ENCODE results near the gene DLL4.

The DLL4 gene

DNA sequence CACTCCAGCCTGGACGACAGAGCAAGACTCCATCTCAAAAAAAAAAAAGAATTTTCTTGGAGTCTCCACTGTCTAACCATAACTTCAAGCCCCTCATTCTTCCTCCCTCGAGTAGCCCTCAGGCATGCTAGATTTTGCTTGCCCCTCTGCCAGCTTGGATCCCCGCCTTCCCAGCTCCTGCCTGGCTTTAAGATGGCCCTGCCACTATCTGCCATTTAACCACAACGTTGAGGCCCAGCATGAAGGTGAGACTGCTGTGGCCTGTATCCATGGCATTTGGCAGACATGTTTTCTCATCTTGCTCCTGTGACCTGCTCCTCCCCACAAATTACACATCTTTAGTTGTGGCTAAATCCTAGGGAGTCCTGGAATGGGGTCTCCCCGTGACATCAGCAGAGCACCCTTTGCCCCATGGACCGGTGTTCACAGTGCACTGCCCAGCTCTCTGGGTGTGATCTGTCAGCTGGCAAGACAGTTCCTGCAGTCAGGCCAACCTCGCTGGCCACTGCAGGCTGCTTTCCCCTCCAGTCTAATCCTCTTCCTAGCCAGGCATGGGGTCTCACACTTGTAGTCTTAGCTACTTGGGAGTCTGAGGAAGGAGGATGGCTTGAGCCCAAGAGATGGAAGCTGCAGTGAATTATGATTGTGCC, 24.5 kb upstream of the DLL4 start:
- Histone ChIP-seq H3K4me3 (ENCODE audit: low read depth, low read length) (no peak overlapping the region), H3K27me3 (ENCODE audit: insufficient read depth, low read depth, severe bottlenecking) (no peaks in the 10 kb centered on the region), H3K36me3 (peaks cover 51% of the 10 kb centered on the region), H3K27ac (no peak overlapping the region), H3K9me3 (ENCODE audit: severe bottlenecking) (no peaks in the 10 kb centered on the region)
- DNase-seq = no peak
- TF ChIP-seq, protein P1, sequence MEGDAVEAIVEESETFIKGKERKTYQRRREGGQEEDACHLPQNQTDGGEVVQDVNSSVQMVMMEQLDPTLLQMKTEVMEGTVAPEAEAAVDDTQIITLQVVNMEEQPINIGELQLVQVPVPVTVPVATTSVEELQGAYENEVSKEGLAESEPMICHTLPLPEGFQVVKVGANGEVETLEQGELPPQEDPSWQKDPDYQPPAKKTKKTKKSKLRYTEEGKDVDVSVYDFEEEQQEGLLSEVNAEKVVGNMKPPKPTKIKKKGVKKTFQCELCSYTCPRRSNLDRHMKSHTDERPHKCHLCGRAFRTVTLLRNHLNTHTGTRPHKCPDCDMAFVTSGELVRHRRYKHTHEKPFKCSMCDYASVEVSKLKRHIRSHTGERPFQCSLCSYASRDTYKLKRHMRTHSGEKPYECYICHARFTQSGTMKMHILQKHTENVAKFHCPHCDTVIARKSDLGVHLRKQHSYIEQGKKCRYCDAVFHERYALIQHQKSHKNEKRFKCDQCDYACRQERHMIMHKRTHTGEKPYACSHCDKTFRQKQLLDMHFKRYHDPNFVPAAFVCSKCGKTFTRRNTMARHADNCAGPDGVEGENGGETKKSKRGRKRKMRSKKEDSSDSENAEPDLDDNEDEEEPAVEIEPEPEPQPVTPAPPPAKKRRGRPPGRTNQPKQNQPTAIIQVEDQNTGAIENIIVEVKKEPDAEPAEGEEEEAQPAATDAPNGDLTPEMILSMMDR (IDR thresholded peaks at IDR 0.05; ENCODE audit: low read depth, low read length) = no peak

- Histone ChIP-seq H3K9me3 (ENCODE audit: severe bottlenecking) (no peaks in the 10 kb centered on the region), H3K27me3 (ENCODE audit: insufficient read depth, low read depth, severe bottlenecking) (no peaks in the 10 kb centered on the region), H3K27ac (peak overlapping the region; percentile 76), H3K4me3 (ENCODE audit: low read depth, low read length) (peak overlapping the region; percentile 57), H3K36me3 (peaks cover 34% of the 10 kb centered on the region)
- TF ChIP-seq, protein P1 (IDR thresholded peaks at IDR 0.05; ENCODE audit: low read depth, low read length) = peak; percentile 93
- DNase-seq = peak; percentile 92
Observed at GRCh38 chr15:40906091-40906990, 22.8 kb upstream of the DLL4 start.

- TF ChIP-seq, protein P1 (IDR thresholded peaks at IDR 0.05; ENCODE audit: low read depth, low read length) = no peak
- Histone ChIP-seq H3K9me3 (ENCODE audit: severe bottlenecking) (no peaks in the 10 kb centered on the region), H3K36me3 (peaks cover 30% of the 10 kb centered on the region), H3K4me3 (ENCODE audit: low read depth, low read length) (peak overlapping the region; percentile 57), H3K27me3 (ENCODE audit: insufficient read depth, low read depth, severe bottlenecking) (no peaks in the 10 kb centered on the region), H3K27ac (peak overlapping the region; percentile 76)
- peak; percentile 63 for DNase-seq
Observed at GRCh38 chr15:40906991-40907802, 21.9 kb upstream of the DLL4 start.

DNA sequence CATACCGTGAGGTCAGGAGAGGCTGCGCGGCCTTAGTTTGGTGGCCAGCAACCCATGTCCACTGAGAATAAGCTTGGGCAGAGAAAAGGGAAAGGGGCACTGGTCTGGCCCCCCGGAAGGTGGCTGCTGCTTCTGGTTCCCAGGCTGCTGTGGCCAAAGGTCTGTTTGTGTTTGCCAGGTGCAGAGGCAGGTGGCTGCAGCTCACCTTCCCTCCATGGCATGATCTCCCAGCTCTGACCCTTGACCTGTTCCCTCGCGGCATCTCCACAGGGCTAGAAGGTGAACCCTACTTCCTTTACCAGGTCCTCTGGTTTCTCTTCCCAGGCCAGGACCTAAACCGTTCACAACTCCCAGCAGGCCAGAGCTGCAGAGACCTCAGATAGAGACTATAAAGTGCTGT, 21.0 kb upstream of the DLL4 start:
- TF ChIP-seq, protein P1 (IDR thresholded peaks at IDR 0.05; ENCODE audit: low read depth, low read length) = no peak
- Histone ChIP-seq H3K4me3 (ENCODE audit: low read depth, low read length) (no peak overlapping the region), H3K27ac (no peak overlapping the region), H3K27me3 (ENCODE audit: insufficient read depth, low read depth, severe bottlenecking) (no peaks in the 10 kb centered on the region), H3K36me3 (peaks cover 21% of the 10 kb centered on the region), H3K9me3 (ENCODE audit: severe bottlenecking) (no peaks in the 10 kb centered on the region)
- no peak for DNase-seq

DNA sequence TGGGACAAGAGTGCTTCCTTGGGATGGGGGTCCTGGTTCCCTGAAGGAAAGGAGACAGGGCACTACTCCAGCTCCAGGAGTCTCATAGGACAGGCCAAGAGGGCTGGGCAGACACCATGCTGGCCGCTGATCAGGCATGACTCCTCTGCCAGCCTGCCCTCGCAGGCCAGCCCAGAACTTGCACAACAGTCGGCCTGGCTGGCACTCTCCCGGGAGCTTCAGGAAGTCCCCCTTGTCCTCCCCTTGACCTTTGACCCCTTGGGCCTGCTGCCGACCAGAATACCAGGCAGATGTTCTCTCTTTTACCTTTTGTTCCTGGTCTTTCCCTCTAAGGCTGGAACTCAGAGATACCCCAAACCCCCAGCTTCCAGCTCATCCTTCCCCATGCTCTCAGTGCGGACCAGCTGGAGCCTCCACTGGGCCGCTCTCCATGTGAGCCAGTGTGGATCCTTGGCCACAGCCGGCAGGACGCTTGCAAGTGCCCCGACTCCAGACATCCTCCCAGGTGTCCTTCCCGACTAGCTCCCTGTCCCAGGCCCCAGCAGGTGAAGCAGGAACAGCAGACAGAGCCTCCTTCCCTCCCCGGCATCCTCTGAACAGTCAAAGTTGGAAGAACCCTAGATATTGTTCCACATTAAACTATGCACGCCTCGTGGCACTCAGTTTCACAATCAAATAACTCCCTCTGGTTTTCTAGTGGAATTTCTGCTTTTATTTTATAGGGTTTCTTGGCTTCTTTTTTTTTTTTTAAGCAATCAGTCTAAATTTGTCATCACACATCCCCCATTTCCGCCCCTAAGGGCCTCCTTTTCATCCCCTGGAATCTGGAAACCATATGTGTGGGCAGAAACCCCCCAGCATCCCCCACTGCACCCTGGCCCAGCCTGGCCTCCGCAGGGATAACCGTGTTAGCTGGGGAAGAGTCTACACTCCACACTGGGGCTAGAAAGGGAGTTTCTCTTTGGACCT, 19.2 kb upstream of the DLL4 start:
- Histone ChIP-seq H3K27me3 (ENCODE audit: insufficient read depth, low read depth, severe bottlenecking) (no peaks in the 10 kb centered on the region), H3K36me3 (peaks cover 2% of the 10 kb centered on the region), H3K27ac (peak overlapping the region; percentile 87), H3K9me3 (ENCODE audit: severe bottlenecking) (no peaks in the 10 kb centered on the region), H3K4me3 (ENCODE audit: low read depth, low read length) (no peak overlapping the region)
- TF ChIP-seq, protein P1 (IDR thresholded peaks at IDR 0.05; ENCODE audit: low read depth, low read length) = no peak
- DNase-seq = no peak

Measured in WERI-Rb-1 (cell line).